NOMO-1 (cell line): ENCODE results near the gene HNRNPDL.
"Not testable (repeated sequence)": the region's sequence is repeated elsewhere in the genome, so short reads cannot be mapped to it uniquely, and the experiment has no call there.

Experiments
- DNase-seq, 2 experiments: peaks; one replicate each; lab custom pipeline; 2025; ENCODE audit not compliant: unreplicated experiment in 2 of 2; lab: John Stamatoyannopoulos, UW

Gene HNRNPDL

GRCh38 chr4:82390061-82390460 is 40.2 kb downstream of the HNRNPDL start:
- not testable (repeated sequence) for DNase-seq

GRCh38 chr4:82388405-82388804 is 41.9 kb downstream of the HNRNPDL start:
- DNase-seq, result no peak

GRCh38 chr4:82386312-82386711 is 44.0 kb downstream of the HNRNPDL start:
- DNase-seq, result not testable (repeated sequence)

- no peak for DNase-seq
Observed at GRCh38 chr4:82382751-82383150, 47.5 kb downstream of the HNRNPDL start.

GRCh38 chr4:82381661-82382296 is 48.5 kb downstream of the HNRNPDL start:
- DNase-seq, result no peak

- DNase-seq, result no peak
Observed at GRCh38 chr4:82381235-82381634, 49.0 kb downstream of the HNRNPDL start.

GRCh38 chr4:82380831-82381230 is 49.4 kb downstream of the HNRNPDL start:
- no peak for DNase-seq

- no peak for DNase-seq
Observed at GRCh38 chr4:82380344-82380743, 49.9 kb downstream of the HNRNPDL start.

- DNase-seq, result no peak
Observed at GRCh38 chr4:82376109-82376508, 54.2 kb downstream of the HNRNPDL start.

- peak; percentile 99 for DNase-seq
Observed at GRCh38 chr4:82373816-82374625, 56.2 kb downstream of the HNRNPDL start, which contains the start of gene HNRNPD. TSS of gene HNRNPD (minus strand) at chr4:82373991. CDS start at chr4:82373678, 313 bp downstream.

- DNase-seq, result no peak
Observed at GRCh38 chr4:82373486-82373815, 56.8 kb downstream of the HNRNPDL start.
